Fibroblast of lung (primary cell): ENCODE measurements around the gene LGSN.

Experiments used
- CTCF ChIP-seq, 2 donors: IDR thresholded peaks in 1 of 2; conservative IDR thresholded peaks in 1 of 2; 1 replicate in 1 of 2; 2 replicates in 1 of 2; pipeline ENCODE4 v1.5.1; 2011 to 2012; ENCODE audit warnings: low read length in 2 of 2, control low read depth in 1 of 2, inconsistent platforms in 1 of 2, low read depth in 1 of 2, mild to moderate bottlenecking in 1 of 2
- EZH2 ChIP-seq: IDR thresholded peaks from 2 replicates; pipeline ENCODE4 v1.5.1; 2012; ENCODE audit warnings: low read length, control low read depth, mild to moderate bottlenecking; ENCODE audit errors: missing control alignments

GRCh38 chr6:63346217-63346835, 26.5 kb upstream of the LGSN start:
- TF ChIP-seq CTCF (conservative IDR thresholded peaks at IDR 0.05 in 1 of 2, IDR thresholded peaks at IDR 0.05 in 1 of 2; ENCODE audit: low read depth in 1 of 2, low read length in 2 of 2) (no peak), EZH2 (no peak)
